Activated CD4-positive, CD25-positive, alpha-beta regulatory T cell treated with anti-CD3 and anti-CD28 coated beads, Interleukin-2, amount 50 U/mL, for 24 hours (primary cell): ENCODE results near the gene CWC27.

ENCODE experiments used
- ATAC-seq, 2 donors: fragments of 150-1000 bp; cut with Tn5 transposase; one replicate each; pipeline ENCODE4 v1.10.0; 2021; ENCODE audit warnings: mild to moderate bottlenecking in 1 of 2, moderate library complexity in 1 of 2

CWC27 gene

DNA sequence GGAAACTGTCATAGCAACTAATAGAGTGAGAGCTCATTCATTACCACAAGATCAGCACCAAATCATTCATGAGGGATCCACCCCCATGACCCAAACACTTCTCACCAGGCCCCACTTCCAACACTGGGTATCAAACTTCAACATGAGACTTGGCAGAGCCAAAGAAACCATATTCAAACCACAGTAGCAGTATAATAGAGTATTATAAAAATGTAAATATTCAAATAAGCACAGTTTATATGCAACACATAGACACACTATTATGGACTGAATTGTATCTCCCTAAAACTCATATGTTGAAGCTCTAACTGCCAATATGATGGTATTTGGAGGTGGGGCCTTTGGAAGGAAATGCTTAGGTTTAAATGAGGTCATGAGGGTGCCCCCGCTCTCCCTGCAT is 240.5 kb downstream of the CWC27 start:
- no peak for ATAC-seq

DNA sequence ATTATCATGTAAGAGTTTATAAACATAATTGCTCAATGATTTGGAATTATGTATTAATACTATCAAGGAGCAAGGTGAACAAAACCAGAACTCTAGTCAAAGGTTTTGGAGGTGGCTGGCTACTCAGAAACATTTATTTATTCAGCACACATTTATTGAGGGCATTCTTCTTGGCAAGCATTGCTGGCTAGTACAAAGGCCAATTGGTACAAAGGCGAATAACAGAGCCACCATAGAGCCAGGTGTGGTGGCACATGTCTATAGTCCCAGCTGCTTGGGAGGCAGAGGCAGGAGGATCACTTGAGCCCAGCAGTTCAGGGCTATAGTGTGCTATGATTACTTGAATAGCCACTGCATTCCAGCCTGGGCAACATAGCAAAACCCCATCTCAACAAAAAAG is 242.1 kb downstream of the CWC27 start:
- no peak for ATAC-seq

DNA sequence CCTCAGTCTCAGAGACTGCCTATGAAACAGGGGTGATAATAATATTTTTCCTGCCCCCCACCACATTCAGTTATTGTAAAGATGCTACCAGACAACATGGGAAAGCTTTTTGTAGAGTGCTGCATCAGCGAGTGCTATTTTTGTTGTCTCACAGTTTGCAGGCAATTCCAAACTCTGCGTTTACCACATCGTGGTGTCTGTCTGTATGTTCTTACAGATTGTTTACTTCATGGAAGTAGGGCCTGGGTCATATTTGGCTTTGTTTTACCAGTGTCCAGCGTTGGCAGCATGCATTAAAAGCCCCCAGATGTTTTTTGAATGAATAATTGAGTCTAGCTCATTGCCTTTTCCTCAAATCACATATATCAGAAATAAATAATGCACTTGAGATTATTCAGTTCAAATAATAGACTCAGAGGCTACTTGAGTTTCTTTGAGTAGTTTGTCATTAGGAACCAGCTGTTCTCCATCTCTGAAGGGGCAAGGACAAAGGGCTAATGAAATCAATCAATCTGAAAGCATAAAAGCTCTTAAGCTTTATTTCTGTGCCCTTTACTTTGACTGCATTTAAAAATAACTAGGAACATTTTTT is 243.7 kb downstream of the CWC27 start:
- no peak for ATAC-seq

DNA sequence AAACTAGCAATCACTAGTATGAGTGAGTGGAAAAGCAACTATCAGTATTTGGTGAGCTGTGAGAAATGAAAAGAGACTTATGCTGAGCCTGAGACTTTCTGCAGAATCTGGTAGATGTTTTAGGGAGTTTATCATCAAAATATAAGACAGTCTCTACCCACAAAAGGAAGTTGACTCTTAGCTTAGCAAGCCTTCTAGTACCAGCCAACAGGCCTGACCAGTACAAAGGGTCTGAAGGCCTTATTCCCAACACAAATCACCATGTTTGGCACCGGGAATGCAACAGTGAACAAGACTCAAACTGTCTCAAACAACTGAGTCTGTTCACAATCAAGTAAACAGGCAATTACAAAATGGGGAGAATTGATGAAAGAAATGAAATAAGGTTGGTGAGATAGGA is 244.4 kb downstream of the CWC27 start:
- ATAC-seq = no peak

DNA sequence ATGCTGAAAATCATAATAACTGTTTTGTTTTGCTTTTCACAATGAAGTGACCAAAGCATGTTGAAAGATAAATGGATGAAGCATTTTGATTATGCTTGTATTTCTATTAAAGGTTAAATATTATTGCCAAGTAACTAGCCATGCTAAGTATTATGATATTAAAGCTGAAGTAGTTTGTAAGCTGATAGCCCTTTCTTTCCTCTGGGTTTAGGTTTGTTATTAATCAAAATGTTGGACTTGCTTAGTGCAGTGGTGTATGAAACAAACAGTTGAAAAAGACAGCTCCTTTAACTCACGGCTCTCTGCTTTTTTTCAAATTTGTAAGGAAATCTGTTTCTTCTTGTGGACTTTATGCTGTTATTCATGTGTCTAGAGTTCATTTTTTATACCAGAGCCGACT is 246.0 kb downstream of the CWC27 start:
- no peak for ATAC-seq

DNA sequence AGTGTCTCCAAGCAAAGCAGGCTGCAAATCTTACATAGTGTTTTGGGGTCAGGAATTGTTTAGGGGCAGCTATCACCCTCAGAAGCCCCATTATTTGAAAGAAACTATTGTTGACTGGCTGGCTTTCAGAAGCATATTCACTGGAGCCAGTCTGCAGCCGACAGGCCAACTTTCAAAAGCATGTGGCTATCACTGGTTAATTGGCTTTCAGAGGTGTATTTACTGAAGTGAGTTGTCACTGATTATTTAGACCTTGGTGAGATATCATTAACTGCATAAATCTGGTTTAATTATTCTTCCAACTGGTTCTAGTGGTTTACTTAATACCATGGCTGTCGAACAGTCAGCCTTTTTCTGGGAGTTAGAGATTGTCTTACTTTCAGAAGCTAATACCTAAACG is 247.0 kb downstream of the CWC27 start:
- no peak for ATAC-seq

DNA sequence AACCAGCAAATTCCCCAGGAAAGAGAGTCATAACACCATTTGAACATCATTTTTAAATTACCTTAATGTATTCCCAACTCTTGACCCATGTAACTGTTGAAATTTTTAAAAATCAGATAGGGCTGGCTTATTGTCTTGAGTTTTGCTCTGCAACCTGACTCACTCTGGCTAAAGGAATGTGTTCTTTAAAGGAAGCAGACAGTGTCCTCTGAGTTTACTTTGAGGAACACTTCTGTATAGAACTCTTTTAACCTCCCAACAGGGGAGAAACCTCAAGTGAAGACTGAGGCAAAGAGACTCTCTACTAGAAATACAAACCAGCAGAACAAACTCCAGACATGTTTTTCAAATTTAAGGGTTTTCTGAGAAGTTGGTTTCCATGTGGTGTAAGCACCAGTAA is 248.9 kb downstream of the CWC27 start:
- no peak for ATAC-seq

DNA sequence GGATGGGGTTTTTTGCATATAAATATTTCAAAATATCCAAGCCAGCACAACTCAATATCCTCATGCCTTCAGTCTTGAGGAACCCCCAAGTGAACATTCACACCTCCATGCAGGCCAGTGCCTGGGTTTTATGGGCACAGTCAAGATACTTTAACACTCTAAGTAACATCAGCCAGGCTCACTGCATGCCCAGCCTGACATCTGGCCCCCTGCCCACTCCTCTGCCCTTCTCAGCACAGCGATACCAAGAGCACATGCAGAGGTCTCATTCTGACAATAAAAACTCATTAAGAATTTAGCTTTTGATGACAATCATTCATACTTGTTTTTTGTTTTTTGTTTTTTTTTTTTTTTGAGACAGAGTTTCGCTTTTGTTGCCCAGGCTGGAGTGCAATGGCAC is 250.0 kb downstream of the CWC27 start:
- ATAC-seq = no peak

DNA sequence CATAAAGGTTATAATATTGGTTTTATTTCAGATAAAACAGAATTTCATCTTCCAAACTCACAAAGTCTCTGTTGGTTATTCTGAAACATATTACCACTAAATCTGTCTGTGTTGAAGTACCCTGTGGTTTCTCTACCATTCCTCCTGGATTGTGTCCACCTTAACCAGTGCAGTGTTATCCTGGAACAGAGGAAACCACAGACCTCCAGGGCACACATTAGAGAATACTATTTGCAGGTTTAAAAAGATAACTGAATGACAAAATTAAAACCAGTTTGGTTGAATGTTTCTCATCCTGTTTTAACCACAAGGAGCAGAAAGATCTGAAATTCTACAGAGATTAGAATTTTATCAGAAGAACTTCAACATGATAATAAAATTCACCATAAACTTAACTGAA is 251.8 kb downstream of the CWC27 start:
- no peak for ATAC-seq

DNA sequence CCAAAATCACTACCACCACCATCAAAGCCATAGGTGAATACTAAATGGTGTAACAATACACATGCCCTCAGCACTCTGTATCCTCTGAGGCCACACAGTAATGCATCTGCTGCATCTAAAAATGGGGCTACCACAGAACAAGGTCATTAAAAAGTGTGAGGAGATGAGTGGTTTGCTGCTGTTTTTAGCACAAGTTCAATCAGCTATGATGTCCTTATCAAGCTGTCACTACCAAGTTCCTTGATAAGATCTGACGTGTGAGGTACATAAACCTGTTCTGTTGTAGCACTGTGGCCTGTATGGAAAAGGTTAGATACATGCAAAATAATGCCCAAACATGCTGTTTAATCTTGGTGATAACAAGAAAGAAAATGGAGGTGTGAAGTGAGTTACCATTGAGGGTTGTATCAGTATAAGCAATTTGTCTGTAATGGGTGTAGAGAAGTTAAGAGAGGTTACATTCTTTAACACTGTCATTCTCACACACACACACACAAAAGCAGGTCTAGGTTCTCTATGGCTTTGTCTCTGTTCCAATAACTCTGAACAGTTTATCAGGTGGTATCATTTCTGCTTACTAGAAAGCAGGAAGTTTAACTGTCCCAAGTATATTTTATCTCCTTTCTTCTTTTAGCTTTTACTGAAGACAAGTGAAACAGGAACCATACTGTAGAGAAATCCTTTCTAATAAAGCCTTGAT is 252.9 kb downstream of the CWC27 start:
- ATAC-seq = peak; percentile 56 to 71

DNA sequence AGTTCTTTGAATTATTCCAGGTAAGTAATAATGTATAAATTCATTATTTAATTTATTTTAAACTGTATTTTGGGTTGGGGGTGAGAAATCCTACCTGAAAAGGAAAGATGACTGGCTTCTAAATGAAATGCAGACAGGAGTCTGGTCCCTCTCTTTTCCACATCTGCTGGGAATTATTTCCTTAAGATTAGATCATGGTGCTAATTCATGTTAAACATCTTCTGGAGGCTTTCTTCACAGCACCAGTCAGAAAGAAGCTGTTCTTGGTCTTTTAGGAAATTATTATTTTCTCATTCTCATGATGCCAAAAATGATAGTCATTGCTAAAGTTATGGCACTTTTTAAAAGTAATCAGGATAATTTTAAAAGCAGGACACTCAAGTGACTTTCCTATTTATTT is 254.2 kb downstream of the CWC27 start:
- no peak for ATAC-seq

DNA sequence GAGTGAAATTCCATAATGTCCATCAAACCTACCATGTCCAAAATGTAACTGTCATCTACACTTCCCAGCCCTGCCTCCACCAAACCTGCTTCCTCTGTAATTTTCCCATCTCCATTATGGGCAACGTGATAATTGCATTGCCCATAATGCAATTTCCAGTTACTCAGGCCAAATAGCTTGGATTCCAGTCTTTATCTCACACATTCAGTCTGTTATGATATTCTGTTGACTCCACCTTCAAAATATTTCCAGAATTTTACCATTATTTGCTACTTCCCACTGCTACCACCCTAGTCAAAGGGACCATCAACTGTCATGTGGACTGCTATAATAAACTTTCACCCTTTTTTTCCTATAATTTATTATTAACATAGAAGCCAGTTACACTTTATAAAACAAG is 256.0 kb downstream of the CWC27 start:
- ATAC-seq = no peak

DNA sequence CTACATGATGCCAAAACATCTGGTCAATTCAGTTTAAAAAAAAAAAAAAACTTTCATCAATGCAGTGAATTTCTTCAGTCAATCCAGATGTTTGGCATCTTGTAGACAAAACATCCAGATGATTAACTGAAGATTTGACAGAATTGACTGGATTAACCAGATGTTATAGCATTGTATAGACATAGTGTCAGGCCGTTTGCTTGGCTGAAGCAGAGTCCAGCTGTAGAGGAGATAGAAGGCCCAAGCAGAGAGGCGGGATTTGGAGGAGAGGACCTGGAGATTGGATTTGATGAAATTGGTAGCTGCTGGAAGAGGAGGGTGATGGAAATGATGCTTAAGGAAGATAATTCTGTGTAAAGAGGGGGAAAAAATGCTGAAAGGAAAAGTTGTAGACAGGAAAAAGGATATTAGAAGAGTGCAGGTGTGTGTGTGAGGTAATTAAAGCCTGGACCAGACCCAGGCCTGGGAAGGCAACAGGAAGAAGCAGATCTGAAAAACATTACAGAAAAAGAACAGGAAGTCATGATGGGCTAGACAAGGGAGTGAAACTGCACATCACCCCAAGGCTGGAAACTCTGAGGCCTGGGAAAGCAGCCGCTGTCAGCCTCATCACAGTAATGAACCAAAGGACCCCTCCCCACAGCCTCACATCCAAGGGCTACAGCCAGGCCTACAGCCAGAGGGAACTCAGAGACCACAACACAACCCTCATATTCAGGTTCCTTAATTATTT is 258.3 kb downstream of the CWC27 start:
- peak in 1 of 2 donors; percentile 25 for ATAC-seq

DNA sequence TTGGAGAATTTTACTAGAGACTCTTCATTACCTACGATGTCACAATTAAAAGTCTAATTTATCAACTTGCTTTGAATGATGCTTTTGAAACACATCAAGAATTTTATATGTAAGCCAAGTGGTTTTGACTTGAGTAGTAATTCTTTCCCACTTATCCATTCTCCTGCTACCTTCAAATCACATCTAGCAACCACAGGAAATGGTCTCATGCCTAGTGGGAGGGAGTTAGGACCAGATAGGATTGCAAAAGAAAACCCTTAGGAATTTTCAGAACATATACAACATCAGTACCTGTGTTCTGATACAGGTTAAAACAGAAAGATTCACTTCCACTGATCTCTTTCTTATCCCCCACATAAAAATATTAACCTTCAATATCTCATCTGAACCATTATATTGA is 260.4 kb downstream of the CWC27 start:
- no peak for ATAC-seq

DNA sequence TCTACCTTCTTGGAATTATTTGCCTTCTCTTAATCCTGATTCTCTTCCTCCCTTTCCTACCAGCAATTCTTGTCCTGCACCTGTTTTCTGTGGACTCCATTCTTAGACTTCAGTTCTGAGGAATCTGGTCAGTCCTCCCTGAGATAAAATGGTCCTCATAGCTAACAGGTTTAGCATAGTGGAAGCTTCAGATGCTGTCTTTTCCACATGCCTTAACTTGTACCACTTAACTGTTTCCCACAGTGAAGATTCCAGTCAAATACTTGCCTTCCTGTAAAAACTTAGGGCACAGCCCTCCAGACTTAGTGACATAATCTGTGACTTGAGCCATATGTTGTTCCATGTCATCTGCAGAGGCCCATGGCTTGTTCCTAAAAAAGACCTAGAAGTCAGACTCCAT is 261.3 kb downstream of the CWC27 start:
- no peak for ATAC-seq

DNA sequence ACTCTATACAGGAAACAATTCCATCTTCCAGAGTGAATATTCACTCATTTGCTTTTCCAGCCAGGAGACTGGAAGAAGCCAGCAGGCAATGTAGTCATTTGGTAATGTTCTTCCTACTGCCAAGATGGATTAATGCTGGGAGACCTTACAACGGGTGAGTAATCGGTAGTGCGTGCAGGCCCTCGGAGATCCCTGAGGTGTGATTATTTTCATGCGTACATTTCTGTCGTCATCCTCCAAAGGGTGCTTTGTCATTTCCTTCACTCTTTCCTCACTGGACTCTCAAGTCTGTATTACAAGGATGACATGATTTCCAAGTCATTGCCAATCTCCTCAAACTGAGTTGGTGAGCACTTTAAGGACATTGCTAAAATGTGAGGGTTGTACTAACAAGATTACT is 263.5 kb downstream of the CWC27 start:
- no peak for ATAC-seq

DNA sequence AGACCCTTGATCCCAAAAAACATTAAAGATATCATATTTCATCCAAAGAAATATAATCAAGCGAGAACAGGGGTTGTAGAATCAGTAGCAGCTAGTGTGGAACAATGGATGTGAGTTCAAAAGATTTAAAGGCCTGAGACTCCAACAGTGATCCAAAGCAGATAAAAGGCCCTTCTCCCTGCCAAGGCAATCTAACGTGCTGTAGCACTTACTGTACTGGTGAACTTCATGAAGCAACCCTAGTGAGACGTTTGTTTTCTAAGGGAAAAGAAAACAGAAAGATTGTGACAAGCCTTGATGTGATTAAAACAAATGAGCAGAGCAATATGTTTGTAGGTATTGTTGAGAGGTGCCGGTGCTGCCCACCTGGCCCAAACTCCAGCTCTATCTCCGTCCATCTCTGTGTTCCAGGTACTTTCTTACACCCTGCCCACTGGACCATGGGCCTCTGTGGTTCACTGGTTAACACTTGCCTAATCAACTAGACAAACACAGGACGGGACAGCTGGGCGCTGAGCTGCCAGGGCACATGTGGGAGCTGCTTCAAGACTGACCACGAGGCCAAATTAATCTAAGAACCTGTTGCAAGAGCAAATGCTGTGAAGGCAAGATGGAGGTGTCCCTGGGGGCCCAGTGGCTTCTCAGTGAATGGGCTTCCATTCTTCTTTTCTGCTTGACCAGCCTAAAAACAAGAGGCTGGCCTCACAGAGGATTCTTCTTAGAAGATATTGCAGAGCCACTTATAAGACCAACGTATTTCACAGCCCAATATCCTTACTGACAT is 265.5 kb downstream of the CWC27 start:
- no peak for ATAC-seq

DNA sequence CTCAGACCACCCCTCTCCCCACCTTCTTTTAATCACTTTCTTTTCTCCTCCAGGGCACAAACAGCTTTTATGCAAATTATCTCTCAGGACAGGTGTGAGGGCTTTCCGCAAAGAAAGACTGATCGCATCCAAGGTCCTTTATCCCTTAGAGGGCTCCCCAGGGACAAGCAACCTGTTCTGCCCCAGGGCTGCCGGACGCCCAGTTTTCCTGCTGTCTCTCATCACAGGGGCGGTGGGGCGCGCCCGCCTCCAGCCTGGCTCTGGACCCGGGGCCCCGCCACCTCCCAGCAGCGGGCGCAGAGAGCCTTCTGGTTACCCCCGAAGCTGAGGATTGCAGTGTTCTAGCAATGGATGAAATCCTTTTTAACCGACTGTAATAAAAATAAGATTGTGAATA is 266.1 kb downstream of the CWC27 start:
- ATAC-seq = no peak

DNA sequence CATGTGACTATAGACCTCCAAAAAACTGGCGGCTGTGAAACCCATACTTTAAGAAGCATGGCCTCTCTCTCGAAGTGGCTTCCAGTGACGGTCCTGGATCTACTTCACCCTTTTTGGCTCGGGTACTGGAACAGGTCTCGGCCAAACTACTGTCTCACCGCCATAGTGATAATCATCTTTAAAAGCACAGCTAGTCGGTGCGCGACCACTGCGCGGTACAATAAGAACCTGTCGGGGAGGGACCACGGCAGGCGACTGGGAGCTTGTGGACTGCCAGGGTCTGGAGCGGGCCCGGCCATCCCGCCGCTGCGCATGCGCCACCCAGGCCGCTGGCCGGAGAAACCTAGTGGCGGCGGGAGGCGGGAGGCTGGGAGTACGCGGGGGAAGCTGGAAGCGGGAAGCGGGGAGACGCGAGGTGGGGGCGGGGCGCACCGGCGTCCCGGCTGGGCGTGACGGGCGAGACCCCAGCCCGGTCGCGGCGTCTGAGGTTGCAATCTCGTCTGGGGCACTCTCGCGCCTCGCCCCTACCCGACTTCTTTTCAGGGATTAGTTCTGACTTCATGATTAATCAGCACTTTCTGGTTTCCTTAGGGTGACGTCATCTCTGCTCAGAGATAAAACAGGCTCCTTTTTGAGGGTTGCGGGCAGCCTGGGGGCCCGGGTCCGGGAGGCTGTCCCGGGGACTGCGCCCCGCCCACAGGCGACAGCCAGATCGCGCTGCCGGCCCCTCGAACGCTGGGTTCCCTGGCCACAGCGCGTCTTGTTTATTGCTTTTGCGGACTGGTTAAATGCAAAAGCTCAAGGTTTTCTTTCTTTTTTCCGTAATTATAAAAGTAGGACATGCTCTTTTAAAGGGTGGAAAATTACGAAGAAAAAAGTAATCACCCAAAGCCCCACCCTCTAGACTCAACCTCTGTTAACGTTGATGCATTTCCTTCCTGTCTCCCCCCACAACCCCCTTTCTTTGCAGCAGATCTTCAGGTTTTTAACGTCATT is 266.8 kb downstream of the CWC27 start:
- ATAC-seq = peak; percentile 91 to 94

DNA sequence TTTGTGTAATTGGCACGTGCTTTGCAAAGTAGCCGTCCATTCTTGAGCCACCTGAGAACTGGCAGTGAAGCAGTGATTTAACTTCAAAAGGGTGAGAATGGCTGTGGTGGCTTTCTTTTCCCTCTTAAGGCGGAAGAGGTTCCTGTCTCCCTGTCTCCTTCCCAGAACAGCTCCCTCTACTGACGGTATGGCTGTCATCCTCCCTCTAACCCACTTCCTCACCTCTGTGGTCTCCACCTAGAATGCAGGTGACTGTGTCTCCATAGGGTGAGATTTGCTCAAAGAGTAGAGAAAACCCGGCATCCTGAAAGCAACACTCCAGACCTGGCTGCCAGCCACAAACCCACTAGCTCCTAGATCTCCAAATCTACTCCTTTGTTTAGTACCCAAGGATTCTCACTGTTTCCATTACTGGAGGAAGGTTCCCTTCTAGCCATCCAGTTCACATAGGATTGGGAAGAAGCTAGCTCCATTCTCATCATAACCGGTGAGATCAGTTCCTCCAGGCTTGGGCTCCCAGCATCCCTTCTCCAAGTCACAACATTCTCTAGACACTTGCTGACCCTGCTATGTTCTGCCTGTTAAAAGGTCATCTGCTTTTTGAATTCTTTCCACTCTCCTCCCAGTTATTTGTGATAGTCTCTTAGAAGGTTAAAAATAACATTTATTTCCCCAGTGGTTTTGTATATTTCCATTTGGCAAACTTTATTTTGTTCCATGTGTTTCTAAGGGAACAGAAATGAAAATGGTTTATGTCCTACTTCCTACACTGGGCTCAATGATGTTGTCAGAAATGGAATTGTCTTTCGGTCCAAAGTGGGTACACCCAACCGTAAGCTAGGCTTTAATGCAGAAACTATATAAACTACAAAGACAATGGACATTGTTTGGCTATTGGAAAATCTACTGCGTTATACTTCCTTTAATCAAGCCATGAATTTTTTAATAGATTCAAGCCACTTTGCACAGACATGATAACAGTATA is 269.4 kb downstream of the CWC27 start:
- ATAC-seq = no peak
